Muscle of back (tissue), 11 donors: Measurements from ENCODE around the gene MAP6D1. TPM values are rescaled to one million over a fixed set of nuclear protein-coding genes. Genes with fewer than 3 reads are reported as not detected.

Experiments used
- DNase-seq, 3 donors: peaks; one replicate each; pipeline versions ENCODE4 v3.0.0 to v3.0.0-alpha.2; 2013
- polyA plus RNA-seq, 10 donors: library from polyadenylated mRNA; unstranded; fragments of 120-200 nt; gene quantifications; one replicate each; pipeline ENCODE4 v1.2.1, GENCODE V29; 2013; ENCODE audit not compliant: insufficient read length in 10 of 10

MAP6D1 gene
- polyA plus RNA-seq, 10 donors = 9.4 to 31.4 (median 23.4) TPM

- DNase-seq = no peak
Measured at GRCh38 chr3:183826448-183827250, 1.3 kb upstream of the MAP6D1 start.

GRCh38 chr3:183824761-183825455 lies 469 bp downstream of the MAP6D1 start:
- peak in 1 of 3 donors; percentile 50 for DNase-seq

DNA sequence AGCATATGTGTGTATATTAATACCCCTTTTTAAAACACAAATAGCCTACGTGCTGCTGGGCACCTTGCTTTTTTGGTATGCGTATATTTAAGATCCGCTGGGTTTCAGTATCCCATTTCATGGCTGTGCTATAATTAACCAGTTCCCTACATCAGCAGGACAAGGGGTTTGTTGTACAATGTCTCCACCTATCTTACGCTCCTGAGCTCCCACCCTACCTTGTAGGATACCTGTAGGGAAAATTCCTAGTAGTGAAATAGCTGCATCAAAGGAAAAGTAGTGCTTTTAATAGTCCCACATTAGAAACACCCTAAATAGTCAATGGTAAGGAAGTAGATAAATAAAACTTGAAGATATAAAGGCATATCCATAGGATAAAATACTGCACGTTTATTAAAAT lies 1.4 kb downstream of the MAP6D1 start:
- no peak for DNase-seq

DNA sequence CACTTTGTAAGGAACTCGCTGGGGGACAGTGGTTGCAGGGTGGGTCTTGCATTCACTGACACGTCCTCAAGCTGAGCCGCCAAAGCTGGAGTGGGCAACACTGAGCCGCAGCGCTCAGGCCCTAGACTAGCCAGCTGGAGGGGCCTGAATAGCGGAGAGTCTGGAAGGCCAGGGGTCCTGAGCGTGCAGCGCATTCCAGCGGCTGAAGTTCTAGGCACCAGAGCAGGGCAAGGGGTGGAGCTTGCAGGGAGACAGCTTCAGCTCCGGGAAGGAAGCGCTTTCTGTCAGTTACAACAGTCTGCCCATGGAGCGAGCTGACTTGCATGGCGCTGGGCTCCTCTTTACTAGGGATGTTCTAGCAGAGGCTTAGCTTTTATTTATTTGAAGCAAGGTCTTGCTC lies 2.7 kb downstream of the MAP6D1 start:
- no peak for DNase-seq

DNA sequence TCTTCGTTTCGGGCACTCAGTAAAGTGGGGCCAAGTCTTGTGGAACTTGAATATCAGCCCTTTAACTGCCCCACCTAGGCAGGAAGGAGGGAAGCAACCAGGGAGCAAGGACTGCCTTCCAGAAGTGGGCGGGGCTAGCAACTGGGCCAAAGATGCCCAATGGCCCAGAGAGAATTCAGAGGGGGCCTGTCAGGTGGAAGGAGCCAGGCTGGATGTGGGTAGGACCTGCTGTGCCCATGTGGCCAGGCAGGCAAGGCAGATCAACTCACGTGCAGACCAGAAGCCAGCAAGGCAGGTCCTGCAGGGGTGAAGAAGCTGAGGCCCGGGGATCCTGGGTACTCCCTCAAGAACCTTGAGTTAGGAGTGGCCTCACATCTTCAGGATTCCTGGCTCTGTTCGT lies 5.5 kb downstream of the MAP6D1 start:
- no peak for DNase-seq

DNA sequence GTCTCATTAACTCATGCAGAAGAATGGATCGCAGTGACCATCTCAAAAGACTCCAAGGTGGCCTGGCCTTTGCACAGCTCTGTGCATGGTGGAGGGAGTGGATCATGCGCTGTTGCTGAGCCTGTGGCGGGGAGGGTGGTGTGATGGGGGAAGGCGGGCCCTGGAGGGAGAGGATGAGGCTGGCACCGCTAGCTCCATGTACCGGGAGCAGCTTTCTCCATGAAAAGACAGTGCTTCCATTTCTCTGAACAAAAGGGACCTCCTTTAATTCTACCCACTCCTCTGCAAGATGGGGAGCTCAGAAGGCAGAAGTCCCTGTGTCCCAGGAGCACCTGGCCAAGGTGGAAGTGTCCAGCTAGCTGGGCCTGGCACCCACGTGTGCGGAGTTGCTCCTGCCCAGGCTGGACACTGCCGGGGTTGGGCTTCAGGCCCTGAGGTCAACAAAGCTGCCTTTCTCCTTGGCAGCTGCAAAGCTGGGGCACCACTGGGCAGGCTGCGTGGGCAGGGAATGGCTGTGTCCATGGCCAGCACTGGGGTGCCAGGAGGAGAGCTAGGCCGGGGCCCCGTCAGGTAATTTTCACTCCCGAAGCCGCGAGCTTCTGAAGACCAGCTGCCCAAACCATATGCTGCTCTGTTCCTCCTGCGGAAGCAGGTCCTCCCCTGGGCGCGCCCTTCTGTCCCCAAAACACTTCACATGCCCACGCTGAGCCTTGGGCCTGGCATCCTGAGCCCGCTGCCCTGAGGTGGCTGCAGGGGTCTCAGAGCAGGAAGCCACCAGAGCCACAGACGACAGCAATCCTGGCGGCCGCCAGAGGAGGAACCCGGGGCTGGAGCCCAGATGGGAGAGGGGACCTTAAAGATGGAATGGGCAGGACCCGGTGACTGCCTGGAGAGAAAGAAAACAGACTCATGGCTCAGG lies 6.4 kb downstream of the MAP6D1 start:
- no peak for DNase-seq

DNA sequence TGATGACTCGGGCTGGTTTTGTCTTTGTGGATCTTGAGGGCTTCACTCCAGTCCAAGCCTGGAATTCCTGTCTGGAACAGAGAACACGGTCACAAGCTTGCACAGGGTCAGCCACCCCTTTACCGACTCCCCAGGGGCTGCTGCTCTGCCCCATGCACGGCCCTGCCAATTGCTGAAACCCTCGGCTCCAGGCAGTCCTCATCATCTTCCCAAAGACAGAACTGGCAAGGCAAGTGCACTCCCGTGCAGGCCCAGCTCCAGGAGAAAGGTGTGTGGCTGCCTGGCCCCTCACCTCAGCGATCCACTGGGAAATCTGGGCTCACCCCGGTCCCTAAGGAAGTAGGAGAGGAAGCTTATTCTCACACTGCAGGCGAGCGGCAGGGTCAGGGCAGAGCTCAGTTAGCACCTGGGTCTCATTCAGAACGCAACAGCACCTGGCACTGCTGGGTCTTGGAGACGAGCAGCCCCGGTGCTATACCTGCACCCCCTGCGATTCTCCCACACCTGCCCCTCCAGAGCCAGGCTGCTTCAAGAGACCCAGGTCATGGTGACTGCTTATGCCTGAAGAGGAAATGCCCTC lies 7.2 kb downstream of the MAP6D1 start:
- DNase-seq = no peak

DNA sequence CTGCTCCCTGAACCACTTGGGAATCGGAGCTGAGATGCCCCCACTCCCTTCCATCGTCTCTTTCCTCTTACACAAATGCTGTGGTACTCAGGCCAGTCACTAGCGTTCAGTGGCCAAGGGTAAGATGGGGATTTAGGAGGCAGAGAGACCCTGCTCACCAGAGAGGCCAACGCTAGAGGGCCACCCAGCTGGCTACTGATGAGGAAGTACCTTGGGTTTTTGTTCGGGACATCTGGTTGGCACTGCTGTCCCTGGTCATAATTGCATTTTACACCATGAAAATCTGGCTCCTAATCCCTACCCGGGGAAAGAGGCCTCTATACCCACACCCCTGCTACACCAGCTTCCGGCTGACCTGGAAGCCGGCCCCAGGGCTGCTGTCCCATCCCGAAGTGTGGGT lies 7.7 kb downstream of the MAP6D1 start:
- no peak for DNase-seq

DNA sequence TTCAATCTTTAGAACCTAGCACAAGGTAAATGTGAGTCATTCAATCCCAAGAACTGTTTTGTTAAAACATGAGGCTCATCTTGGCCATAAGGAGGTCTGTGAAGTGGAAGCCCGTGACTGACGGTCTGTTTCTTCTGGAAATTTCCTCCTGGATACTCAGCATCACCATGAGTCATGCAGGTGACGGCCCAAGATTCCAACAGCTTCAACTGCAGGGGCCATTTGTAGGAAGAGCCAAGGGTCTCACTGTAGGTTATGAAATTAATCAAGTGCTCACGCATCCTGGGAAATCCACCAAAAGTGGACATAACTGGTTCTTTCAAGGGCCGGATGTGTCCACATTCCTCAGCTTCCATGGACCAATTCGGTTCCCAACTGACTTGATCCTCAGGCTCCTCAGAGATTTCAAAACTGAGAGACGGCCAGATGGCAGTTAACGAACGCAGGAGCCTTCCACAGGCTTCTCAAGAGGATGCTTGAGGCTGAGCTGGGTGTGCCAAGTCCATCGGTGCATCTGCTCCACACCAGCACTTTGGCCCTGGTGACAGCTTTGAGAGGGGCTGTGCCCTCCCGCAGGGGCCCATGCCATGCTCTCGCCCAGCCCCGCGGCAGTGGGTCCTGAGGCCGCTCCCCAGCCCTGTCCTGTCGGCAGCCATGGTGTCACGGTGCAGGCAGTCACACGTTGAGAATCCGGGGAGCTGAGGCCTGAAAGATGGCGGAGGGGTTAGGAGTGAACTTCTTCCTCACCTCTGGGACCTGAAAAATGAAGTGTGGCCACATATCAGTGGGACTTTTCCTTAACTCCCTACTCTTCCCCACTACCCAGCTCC lies 8.5 kb downstream of the MAP6D1 start:
- DNase-seq = no peak

DNA sequence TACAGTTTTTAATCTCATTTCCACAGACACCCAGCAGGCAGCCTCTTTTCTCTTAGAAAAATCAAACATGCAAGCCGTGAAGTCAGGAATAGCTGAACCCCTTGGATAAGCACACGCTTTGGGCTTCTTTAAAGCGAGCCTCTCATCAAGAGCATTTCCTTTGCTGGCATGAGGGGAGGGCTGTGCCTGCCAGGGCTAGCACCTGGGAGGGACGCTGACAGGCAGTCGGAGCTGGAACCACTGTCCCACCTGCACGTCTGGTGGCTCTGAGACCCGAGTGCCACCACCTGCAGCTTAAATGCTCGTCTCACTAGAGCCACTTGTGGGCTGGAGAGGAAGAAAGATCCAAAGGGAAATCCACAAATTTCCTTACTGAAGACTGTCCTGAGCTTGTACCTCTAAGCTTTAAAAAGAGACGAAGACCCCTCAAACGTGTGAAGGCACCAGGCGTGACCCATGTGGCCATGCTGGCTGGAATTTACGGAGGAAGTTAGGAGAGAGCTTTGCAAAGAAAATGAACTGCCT lies 9.4 kb downstream of the MAP6D1 start:
- no peak for DNase-seq

GRCh38 chr3:183815563-183815940 lies 9.8 kb downstream of the MAP6D1 start:
- no peak for DNase-seq

- no peak for DNase-seq
Measured at GRCh38 chr3:183814240-183814639, 11.1 kb downstream of the MAP6D1 start.

- DNase-seq = no peak
Measured at GRCh38 chr3:183812761-183813445, 12.5 kb downstream of the MAP6D1 start.

DNA sequence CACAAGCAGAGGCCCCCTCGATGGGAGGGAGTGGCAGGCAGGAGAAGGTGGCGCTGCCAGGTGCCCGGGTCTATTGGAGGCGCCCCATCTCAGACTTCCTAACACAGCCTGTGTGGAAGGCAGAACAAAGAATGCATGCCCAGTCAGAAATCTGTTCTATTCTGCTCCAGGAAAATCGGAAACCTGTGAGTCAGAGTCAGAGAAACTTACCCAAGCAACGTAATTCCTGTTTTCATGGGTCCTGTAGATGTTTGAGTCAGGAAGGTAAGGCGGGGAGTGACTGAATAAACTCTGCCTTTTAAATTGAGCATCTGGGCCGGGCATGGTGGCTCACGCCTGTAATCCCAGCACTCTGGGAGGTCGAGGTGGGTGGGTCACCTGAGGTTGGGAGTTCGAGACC lies 13.7 kb downstream of the MAP6D1 start:
- no peak for DNase-seq

DNA sequence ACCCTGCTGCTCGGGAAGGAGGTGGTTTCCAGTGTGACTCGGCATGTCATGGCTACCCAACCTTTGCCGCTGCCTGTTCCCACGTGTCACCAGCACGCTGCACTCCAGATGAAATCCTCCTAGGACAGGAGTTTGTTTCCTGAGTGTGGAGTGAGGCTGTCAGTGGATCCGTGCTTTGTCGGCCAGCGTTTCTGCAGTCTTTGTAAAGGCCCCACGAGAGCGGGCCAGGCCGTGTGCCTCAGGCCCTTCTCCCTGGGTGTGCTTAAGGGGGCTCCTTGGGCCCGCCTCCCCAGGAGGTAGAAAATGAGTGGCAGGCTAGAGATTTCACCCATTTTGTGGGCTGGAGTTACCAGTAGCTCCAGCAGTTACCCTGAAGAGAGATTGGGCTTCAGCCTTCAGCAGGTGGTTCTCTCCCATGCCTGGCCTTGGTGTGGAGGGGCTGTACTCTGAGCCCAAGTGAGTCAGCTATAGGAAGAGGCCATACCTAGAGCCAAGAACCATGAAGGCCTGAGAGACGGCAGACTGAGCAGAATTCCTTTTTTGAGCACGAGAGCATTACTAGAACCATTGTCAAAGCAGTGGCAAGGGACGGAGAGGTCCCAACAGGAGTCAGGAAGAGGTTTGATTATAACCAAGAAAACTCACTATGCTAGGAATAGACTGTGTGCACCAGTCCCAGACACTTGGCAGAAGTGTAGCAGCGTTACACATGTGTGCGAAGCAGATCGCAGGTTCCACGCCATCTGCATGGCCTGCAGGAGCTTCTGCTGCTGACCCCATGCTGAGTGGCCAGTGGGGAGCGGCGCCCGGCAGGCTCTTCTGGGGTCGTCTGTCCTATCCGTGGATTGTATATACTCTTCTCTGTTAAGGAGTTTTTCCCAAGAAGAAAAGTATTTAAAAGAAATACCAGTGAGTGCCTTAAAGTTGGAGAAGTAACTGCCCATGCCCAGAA lies 14.5 kb downstream of the MAP6D1 start:
- DNase-seq = no peak

DNA sequence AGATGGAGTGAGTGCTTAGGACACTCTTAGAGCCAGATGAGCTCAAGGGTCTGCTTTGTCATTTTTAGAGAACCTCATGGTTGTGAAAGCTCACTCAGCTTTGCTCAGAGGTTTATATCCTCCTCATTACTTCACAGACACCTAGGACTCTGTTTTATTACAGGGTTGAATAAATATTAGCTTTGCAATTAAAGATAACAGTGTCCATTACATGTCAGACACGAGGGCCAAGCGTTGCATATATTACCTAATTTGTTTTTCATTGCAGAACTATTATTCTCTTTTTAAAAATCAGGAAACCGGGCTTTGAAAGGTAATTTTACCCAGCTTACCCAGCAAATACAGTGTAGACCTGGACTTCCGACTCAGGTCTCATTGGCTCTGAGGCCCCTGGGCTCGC lies 16.1 kb downstream of the MAP6D1 start:
- DNase-seq = no peak

DNA sequence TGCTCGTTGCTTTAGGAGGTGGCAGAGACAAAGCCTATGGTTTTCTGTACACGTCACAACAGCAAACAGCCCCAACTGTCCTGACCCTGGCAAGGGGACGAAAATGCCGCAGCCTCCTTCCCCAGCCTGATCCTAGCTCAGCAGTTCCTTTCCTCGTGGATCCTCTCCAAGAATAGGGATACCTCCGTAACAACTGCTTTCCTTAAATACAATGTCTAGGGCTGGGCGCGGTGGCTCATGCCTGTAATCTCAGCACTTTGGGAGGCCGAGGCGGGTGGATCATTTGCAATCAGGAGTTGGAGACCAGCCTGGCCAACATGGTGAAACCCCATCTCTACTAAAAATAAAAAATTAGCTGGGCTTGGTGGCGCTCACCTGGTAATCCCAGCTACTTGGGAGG lies 17.0 kb downstream of the MAP6D1 start:
- no peak for DNase-seq

GRCh38 chr3:183807881-183808280 lies 17.5 kb downstream of the MAP6D1 start:
- no peak for DNase-seq

GRCh38 chr3:183807209-183807728 lies 18.1 kb downstream of the MAP6D1 start:
- no peak for DNase-seq
